ENCODE results near the gene APPL2.

Gene APPL2

DNA sequence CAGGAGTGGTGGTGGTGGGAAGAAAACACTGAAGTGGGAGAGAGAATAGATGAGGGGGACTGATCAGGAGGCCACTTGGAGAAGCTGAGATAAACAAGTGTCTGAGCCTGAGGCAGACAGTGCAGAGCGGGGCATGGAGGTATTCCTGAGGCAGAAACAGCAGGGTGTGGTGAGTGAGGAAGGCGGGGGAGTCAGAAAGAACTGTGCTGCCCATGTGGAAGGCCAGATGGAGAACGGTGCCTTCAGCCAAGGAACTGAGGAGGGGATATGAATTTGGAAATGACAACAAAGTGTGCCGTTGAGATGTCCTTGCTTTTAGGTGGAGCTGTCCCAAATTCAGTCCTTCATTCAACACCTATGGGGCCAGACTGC is 13.7 kb downstream of the APPL2 start:
- DNase-seq = no peak

DNA sequence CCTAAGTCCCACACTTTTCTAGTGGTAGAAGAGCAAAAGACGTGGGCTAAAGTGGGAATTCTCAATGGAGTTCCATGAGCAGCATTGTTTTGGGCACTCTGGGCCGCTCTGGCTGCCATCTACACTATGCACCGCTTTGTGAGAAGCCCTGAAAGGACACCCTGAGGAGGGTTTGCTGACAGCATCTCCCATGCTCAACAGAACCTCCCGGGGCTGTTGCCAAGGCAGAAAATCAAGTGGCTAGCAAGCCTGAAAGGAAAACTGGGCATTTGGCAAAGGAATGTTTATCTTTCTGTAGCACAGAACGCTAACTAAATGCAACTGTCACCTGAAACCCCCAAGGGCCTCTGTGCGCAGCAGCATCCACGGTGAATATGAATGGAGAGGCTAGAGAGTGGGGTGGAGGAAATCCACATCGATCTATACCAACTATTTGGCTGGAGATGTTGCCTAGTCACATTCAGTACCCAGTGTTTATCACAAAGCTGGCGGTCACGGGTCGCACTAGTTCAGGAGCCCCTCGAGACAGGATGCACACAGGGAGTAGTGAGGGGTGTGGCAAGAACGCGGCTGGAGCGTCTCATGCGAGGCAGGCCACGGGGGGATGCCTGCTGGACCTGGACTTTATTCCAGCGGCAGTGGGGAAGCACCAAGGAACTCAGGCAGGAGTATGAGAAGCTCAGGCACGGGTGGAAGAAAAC is 14.2 kb downstream of the APPL2 start:
- DNase-seq = no peak

DNA sequence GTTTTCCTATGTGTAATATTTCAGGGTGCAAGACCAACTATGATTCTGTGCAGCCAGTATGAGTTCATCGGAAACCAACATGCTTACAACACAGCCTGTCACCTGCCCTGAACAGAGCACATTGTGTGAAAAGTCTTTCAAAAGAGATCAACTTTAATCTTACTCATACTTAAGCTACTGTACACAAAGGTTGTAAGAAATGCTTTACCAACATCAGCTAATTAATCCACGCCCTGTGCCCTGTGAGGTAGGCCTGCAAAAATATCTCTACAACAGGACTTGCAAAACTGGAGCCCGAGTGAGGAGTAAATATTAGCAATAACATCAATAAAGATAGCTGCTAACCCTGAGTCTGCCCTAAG is 15.1 kb downstream of the APPL2 start:
- DNase-seq = no peak

DNA sequence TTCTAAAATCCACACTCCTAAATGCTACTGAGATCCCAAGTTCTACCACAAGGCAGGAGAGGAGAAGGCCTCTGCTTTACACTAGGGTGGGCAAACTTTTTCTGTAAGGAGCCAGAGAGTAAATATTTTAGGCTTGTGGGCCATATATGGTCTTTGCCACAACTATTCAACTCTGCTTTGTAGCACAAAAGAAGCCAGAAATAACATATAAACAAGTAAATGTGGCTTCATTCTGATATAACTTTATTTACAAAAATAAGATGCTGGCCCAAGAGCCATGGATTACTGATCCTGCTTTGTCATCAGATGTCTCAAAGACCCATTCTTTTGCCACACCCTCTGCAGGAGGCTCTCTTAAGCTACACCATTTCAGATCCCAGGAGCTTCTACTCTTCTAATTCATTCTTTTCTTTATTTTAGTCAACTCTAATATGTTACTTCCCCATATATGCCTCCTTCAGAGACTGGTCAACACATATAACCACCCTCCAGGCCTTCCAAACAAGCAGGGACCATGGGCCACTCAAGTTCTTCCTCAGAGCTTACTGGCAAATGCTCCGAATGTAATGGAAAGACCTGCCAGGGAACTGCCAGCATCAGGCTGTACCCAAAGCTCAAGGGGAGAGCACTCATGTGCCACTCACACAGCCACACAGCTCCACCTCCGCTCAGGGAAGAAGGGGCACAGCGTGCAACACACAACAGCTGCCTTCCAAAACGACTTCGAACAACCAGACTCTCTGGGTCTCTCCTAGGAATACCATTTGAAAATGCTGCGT is 15.6 kb downstream of the APPL2 start:
- DNase-seq = no peak

DNA sequence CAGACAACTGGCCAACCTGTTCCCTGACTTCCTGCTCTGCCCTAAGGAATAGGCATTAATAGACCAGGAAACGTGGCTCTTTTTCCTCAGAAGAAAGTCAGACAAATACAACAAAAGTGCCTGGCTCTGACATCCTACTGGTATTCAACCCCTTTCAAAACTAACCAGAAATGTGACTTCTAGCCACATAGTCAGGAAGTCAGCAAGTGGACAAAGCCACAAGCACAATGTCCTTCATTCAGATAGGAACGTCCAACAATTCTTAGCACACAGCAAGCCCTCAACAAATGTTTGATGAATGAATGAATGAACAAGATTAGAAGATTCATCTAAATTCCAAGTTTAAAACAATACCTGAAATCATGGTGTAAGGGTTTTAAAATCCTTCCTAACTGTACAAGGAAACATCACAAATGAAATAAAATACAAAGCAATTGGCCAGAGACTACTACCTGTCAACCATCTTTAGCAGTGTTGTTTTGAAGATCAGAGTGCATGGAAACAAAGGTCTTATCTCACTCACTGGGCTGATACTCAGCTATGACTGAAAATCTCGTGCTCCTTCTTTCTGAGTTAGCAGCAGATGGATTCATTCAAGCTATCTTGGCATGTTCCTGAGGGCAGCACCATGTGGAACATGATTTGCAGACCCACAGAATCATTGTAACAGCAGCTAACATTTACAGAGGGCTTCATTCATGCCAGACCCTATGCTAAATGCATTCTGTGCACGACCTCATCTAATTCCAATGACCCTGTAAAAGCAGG is 16.5 kb downstream of the APPL2 start:
- DNase-seq = no peak

DNA sequence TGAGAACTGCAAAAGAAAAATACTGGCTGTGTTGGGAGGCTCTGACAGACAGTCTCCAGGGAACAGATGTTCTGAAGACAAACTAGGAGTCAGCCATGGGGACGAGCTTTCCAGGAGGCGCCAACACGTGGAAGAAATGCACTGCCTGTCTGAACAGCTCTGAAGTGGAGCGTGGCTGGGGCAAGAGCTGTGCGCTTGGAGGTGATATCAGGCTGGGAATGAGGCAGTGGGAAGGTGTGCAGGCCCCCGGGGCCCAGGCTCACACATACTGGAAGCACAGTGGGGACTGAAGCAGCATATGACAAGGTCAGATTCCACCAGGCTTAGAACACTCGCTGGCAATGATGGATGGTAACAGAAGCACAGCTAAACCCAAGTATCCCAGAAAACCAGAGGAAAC is 17.5 kb downstream of the APPL2 start:
- no peak for DNase-seq

DNA sequence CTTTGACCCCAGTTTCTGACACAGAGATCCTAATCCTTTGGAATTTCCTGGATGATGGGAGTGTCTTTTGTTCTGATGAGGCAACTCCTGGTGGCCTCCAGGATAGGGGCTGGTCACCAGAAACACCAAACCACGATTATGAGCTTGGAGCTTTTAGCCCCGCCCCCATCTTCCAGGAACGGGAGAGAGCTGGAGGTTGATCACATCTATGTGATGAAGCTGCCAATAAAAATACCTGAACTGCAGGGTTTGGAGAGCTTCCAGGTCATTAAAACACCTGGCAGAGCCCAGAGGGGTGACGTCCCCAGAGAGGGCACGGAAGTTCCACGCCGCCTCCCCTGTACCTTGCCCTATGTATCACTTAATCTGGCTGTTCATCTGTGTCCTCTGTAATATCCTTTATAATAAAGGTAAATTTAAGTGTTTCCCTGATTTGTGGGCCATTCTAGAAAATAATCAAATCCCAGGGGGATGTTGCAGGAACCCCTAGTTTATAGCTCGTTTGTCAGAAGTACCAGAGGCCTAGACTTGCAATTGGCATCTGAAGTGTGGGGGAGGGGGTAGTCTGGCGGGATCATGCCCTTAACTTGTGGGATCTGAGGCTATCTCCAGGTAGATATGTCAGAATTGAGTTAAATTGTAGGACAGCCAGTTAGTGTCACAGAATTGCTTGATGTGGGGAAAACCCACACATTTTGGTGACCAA is 21.2 kb downstream of the APPL2 start:
- DNase-seq = no peak

DNA sequence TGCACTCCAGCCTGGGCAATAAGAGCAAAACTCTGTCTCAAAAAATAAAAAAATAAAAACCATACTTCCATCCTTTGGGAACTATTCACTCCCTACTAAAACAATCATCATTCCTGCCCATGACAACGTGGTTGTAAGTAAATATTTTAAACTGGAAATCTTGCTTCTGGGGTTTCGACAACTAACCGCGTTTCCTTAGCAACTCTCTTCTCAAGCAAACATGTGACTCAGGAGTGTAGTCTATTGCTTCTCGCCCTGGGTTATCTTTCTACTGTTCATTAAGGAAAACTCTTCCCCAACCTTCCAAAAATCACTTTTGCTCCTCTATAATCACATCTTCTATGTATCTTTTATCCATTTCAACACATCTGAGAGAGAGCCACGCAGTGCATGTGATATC is 21.8 kb downstream of the APPL2 start:
- no peak for DNase-seq

DNA sequence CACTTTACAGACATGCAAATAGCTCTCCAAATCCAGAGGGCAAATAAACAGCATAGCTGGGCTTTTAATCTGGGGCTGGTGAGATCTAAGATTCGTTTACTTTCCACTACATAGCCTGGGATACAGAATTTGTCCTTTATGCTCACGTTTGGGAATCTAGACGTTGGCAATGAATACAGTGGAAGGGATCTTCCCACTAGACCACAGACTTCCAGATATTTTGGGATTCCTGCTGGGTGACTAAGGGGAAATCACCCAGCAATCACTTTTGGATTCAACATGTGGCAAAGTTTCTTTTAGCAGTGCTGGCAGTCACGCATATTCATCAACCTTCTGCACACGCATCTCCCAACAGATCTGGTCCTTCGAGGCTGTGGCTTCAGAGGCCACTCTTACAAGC is 23.5 kb downstream of the APPL2 start:
- DNase-seq = no peak

DNA sequence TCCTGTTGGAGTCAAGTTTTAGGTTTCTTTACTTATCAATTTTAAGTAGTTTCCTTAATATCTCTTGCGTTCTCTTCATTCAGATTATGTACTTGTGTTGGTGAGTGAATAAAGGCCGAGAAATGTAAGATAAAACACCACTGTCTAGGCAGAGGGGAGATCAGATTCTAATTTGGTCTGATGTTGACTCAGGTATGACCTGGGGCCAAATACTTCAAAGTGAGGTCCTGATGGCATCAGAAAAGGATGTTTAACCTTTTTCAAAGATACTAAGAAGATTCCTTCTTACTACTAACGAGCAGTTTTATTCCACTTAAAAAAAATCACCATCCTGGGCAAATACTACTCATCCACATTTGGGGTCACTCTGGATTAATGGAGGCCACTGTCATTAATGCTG is 26.9 kb downstream of the APPL2 start:
- DNase-seq = no peak

DNA sequence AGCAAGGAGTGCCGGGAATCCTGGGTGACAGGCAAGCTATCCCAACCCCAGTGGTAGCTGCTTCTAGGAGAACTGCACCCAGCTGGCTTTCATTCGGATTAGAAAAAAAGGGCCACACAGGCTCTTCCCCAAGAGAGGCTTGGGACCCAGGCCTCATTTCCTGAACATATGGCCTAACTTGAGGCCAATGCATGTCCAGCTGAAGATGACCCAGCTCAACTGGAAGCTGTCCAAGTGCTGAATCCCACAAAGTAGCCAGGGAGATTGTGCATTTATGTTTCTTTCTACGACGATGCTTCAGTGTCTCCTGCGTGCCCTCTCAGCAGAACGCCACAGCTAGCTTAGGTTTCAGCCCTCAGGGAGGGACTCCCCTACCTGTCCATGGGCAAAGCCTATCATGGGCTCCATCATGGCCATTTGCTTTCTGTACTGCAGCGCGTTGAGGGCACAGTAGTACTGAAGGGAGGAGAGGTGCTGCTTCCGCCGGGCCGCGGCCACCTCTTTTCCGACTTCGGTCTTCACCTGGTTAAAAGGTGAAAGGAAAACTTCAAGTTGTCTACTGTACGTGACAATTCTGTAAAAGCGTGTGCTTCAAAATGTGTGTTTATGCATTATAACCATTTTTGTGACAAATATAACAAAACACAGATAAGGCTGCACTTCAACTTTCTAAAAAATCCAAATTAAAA is 29.1 kb downstream of the APPL2 start:
- DNase-seq = no peak

DNA sequence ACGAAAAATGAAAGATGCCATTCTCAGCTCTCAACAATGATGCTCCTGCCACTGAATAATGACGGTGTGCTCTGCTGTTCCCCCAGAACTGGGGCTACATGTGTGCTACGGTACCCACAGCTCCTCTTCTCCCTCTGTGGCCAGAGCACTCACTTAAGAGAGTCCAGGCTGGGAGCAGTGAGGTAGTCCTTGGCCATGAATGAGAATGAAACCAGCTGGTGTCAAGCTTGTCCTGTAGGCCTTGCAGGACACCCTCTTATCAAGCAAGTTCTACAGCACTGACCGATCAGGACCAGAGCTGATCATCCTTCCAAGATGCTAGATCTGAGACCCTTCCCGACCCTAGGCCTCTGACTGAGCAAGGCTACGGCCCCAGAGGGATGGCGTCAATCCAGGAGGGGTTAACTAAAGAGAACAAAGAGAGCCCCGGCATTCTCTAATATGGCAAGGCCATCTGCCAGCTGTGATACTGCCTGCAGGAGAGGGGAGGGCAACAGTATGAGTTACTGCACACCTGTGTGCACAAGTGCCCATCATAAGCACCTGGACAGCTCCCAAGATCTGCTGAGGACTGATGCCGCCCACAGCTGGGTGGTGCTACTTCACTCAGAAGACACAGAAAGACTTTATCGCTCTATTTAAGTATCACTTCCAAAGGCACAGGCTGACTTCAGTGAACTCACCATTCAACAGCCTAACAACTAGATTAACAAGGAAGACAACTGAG is 30.5 kb downstream of the APPL2 start:
- no peak for DNase-seq

DNA sequence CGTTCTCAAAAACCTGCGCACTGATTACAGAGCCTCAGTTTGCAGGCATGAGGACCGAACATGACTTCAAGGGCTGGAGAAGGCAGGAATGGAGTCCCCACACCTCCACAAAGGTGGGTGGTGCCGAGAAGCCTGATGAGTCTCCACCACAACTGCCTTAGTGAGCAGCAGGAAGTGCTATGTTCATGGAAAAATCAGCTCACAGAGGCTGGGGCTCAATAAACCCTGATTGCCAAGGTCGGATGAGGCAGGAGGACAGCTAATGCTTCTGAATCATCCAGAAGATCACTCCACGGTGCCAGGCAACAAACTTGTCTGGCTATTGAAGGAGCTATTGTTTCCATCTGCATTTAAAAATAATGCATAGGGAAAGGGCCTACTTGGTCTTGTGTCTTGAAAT is 31.1 kb downstream of the APPL2 start:
- no peak for DNase-seq

DNA sequence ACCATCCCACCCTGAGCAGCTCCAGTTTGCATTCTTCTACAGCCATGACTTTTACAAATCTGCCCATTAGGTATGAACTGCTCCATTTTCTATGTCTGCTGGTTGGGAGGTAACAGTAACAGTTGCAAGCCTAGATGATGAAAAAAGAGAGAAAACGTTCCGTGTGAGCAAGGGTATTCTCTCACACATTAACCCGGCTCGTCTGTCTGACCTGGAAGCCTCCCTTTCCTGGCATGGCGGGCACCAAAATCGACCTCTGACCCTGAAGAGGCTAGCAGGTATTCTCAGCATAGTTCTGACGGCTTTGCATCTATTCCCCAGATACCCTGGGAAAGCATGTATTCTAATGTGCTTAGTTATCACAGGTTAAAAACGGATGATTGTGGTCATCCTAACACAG is 31.8 kb downstream of the APPL2 start:
- DNase-seq = no peak

DNA sequence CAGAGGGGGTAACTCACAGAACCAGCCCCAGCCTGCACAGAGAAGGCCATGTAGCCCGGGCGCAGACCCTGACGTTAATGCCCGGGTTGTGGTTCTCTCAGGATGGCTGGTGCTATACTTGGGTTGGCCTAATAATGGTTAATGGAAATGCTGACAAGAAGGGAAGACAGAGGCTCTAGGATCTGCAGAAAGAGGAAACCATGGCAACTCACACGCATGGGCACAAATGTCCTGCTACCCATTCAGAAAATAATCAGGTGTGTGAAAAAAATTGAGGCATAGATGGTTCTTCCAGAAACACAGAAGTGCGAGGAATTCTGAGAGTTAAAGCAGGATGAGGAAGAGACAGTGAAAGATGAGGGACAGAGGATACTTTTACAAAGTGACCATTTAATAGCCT is 33.8 kb downstream of the APPL2 start:
- DNase-seq = no peak

DNA sequence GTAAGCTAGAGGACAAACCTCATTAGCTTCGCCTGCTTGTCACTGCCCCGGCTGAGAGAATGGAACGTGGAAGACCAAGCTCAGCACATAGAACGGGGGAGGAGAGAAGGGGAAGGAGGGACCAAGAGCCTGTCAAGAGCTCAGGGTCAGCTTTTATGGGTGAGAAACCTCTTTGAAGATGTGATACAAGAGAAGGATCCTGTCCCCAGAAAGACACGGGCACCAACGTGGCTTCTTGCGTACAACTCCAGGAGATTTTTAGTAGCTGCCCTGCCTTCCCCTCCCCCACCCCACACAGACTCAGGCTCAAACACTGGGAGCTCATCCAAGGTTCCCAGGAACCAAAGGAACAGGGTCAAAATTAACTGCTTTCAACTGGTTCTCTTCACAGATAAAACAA is 34.7 kb downstream of the APPL2 start:
- no peak for DNase-seq

DNA sequence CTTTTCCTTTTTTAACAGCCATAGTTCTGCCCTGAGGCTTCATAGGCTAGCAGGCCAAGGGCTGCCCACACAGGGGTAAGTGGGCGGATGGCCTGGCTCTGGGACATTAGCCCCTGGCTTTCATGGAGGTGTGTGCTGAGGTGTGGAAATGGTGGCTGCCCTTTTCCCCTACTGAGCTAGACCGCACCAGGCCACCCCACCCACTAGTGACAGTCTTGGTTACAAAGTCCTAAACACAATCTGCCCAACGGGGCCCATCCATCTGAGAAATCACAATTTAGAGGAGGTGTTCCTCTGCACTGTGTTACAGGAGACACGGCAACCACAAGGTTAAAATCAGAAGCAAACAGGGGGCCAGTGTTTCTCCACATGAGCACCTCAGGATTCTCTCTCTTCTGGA is 35.6 kb downstream of the APPL2 start:
- no peak for DNase-seq

DNA sequence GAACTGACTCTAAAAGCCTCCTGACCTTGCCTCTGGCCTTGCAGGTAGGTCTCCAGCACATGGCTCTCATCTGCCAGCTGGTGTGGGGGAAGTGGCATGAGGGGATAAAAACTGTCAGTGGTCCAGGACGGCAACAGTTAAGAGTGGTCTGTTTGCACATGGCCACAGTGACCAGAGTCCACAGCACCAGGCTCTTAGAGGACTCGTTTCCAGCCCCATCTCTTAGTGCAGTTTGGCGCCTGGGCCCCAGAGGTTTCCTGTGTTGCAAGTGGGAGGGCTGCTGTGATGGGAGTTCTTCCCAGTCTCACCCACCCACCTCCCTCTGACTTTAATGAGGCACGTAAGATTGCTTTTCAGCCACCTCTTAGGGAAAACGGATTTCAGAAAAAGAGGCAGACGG is 37.0 kb downstream of the APPL2 start:
- DNase-seq = no peak

DNA sequence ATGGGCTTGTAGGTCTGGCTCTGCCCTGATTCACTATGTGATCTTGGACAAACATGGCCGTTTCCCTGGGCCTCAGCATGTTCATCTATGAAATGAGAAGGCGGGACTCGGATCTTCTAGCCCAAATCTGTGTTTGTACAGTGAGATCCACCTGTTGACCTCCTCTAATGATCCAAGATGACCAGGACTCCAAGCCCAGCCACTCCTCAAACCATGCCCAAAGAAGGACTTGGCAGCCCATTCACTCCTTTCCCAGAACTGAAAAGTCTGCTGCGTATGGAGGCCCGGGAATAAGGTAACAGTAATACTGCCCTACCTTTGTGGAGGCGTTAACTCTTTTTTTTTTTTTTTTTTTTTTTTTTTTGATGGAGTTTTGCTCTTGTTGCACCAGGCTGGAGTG is 39.9 kb downstream of the APPL2 start:
- no peak for DNase-seq

DNA sequence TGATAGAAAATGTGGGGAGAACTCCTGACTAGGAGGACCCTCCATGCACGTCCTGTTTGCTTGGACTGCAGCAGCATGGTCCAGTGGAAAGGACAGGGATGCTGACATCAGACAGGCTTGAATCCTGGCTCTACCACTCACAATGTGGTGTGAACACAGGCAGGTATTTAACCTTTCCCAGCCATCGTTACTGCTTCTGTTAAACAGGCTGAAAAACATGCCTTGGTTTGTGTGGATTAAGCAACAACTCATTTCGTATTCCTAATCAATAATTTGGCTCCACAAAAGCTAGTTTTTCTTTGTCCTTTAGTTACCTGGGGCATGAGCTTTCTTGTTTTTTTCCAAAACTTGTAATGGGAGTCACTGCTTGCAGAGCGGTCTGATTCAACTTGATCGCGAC is 41.0 kb downstream of the APPL2 start:
- DNase-seq = no peak

DNA sequence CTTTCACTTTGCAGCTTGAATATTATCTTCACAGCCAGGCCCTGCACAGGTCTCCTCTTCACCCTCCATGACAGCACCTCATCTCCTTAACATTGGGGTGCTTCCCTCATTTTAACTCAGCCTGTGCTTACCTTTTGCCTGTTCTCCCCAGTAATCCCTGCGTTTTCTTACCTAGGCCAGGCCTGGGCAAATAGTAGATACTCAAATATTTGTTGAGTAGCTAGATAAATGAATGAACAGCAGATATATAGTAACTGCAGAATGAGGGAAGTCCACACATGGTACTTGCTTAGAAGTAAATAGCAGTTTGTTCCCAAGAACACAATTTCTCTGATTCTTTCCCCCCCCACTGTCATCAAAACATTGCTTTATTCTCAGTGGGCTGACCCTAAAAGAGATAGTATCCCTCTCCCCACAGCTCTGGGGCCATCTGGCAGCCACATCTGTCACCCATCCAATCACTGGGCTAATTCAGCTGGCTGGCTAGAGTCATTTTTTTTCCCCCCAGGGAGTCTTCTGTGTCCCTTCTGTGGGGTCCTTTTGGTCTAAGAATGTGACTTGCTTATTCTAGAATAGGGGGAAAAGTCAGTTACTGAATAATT is 43.2 kb downstream of the APPL2 start:
- DNase-seq = no peak

DNA sequence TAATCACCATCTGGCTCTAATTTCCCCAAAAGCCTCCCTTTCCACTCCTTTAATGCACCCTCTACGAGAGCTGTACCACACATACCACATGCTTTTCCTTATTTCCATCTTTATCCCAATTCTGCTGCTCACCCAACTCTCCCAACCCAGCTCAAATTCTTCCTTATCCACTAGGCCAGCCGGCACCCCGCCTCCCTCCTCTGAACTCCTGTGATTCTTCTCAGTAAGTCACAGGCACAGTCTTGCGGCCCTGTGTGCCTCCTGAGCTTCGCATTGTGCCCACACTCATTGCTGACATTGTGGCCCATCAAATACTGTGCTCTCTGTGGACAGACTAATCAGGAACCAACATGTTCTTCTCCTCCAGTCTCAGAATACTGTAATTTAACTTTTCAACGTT is 45.4 kb downstream of the APPL2 start:
- no peak for DNase-seq

Measured in cortex of kidney (tissue), 1 donor.